K562 (cell line): ENCODE data around the gene ITSN1. TPM values are rescaled to one million over a fixed set of nuclear protein-coding genes. Genes with fewer than 3 reads are reported as not detected.

Source experiments
- ATAC-seq: fragments of 200-7000 bp; cut with Tn5 transposase; 3 replicates; pipeline ENCODE4 v1.9.1; 2020; ENCODE audit warnings: moderate library complexity
- BruUV-seq: library from RNA; stranded (reverse); fragments of 400-500 nt; replicated peaks from 2 replicates; lab custom pipeline; 2021; lab: Mats Ljungman, UMichigan
- CTCF ChIA-PET: fragments of 300-600 bp; formaldehyde crosslinking; extraction: SDS; loops from one replicate; lab custom pipeline; 2021; ENCODE audit warnings: low intra/inter-chr PET ratio; lab: Yijun Ruan, JAX
- POLR2A ChIA-PET: fragments of 300-600, 350-650 bp; sonication (Branson Sonifier 250); formaldehyde crosslinking; extraction: SDS; loops from one replicate; lab custom pipeline; 2021; ENCODE audit warnings: antibody characterized with exemption, inconsistent platforms; lab: Yijun Ruan, JAX
- DNase-seq, 4 experiments: peaks; one replicate each; pipeline versions ENCODE4 v3.0.0 to v3.0.0-alpha.2; 2011 to 2018; ENCODE audit warnings: low spot score in 3 of 4, mixed read lengths in 3 of 4; ENCODE audit errors: extremely low read depth in 1 of 4
- FAIRE-seq: peaks from 2 replicates; lab custom pipeline; 2011; peaks lifted over from hg19 to GRCh38; lab: Jason Lieb, UNC
- H2AFZ ChIP-seq: 2 replicates; pipeline ENCODE4 v1.6.0; 2011; ENCODE audit warnings: low read depth, low read length, control low read depth, inconsistent platforms
- H3K27ac ChIP-seq: fragments of 200-600 bp; 3 replicates; pipeline ENCODE4 v1.8.0; 2011; ENCODE audit warnings: low read depth, mild to moderate bottlenecking, control low read depth, inconsistent platforms, low read length, moderate library complexity, mixed read lengths; ENCODE audit errors: extremely low read depth
- H3K27me3 ChIP-seq, 2 experiments: fragments of 300-600 bp in 1 of 2; 2 replicates in 1 of 2; 3 replicates in 1 of 2; pipeline versions ENCODE4 v1.6.0 to v1.8.0; 2011; ENCODE audit warnings: inconsistent platforms in 2 of 2, low read length in 2 of 2, mild to moderate bottlenecking in 1 of 2, mixed read lengths in 1 of 2, moderate library complexity in 1 of 2; ENCODE audit not compliant: control insufficient read depth in 2 of 2, insufficient read depth in 2 of 2
- H3K36me3 ChIP-seq: fragments of 300-600 bp; 3 replicates; pipeline ENCODE4 v1.8.0; 2011; ENCODE audit warnings: mild to moderate bottlenecking, low read length, inconsistent platforms; ENCODE audit not compliant: control insufficient read depth, insufficient read depth
- H3K4me1 ChIP-seq, 2 experiments: fragments of 200-600 bp in 1 of 2; replicated peaks in 1 of 2; 2 replicates in 1 of 2; 3 replicates in 1 of 2; pipeline versions ENCODE4 v1.5.1 to v1.8.0; 2011; ENCODE audit warnings: inconsistent platforms in 2 of 2, low read length in 2 of 2, mild to moderate bottlenecking in 1 of 2, mixed read lengths in 1 of 2, moderate library complexity in 1 of 2; ENCODE audit not compliant: control insufficient read depth in 2 of 2, insufficient read depth in 2 of 2
- H3K4me2 ChIP-seq: 2 replicates; pipeline ENCODE4 v1.6.1; 2011; ENCODE audit warnings: low read length, control low read depth, inconsistent platforms, mixed read lengths; ENCODE audit not compliant: insufficient read depth
- H3K4me3 ChIP-seq: fragments of 200-600 bp; sonication (generic), shearing (Covaris generic); 2 replicates; pipeline ENCODE4 v1.5.1; 2016; ENCODE audit warnings: control low read depth, inconsistent platforms
- H3K79me2 ChIP-seq: fragments of 200-600 bp; 3 replicates; pipeline ENCODE4 v1.8.0; 2011; ENCODE audit warnings: low read length, inconsistent platforms; ENCODE audit not compliant: control insufficient read depth, insufficient read depth
- H3K9ac ChIP-seq, 2 experiments: 2 replicates each; pipeline versions ENCODE4 v1.6.0 to v1.6.1; 2011; ENCODE audit warnings: low read depth in 2 of 2, low read length in 2 of 2, control low read depth in 1 of 2, inconsistent platforms in 1 of 2, mild to moderate bottlenecking in 1 of 2, mixed read lengths in 1 of 2; ENCODE audit not compliant: insufficient read depth in 1 of 2
- H3K9me1 ChIP-seq: one replicate; pipeline ENCODE4 v1.6.0; 2011; ENCODE audit warnings: inconsistent platforms, mild to moderate bottlenecking, low read length, moderate library complexity; ENCODE audit not compliant: control insufficient read depth, insufficient read depth
- H3K9me3 ChIP-seq: replicated peaks from 2 replicates; pipeline ENCODE4 v1.5.1; 2011; ENCODE audit warnings: low read depth, low read length, inconsistent platforms; ENCODE audit not compliant: control insufficient read depth, insufficient read depth
- H4K20me1 ChIP-seq: replicated peaks from 2 replicates; pipeline ENCODE4 v1.6.1; 2011; ENCODE audit warnings: low read length, inconsistent platforms, mixed read lengths; ENCODE audit not compliant: control insufficient read depth, insufficient read depth
- CTBP1 ChIP-seq: fragments of 450-650 bp; IDR thresholded peaks from 2 replicates; pipeline ENCODE4 v1.6.1; 2016; ENCODE audit warnings: borderline replicate concordance
- FOXA3 ChIP-seq, 2 experiments: fragments of 450-650 bp in 1 of 2; sonication (generic) in 1 of 2; formaldehyde crosslinking; IDR thresholded peaks in 1 of 2; conservative IDR thresholded peaks in 1 of 2; 2 replicates each; pipeline versions ENCODE4 v1.4.0 to v1.8.0; 2020 to 2022; ENCODE audit warnings: mild to moderate bottlenecking in 2 of 2, missing genetic modification reagents in 1 of 2
- ZNF124 ChIP-seq: sonication (generic); formaldehyde crosslinking; IDR thresholded peaks from 2 replicates; pipeline ENCODE4 v1.8.1; 2022; ENCODE audit warnings: missing genetic modification reagents
- ZNF143 ChIP-seq: sonication (generic); formaldehyde crosslinking; IDR thresholded peaks from 2 replicates; pipeline ENCODE4 v1.9.0; 2022; ENCODE audit warnings: mild to moderate bottlenecking, missing genetic modification reagents
- ZNF165 ChIP-seq: fragments of 250-450 bp; sonication (Bioruptor Pico); IDR thresholded peaks from 2 replicates; pipeline ENCODE4 v1.4.0; 2020; ENCODE audit warnings: borderline replicate concordance
- ZNF23 ChIP-seq: fragments of 250-450 bp; sonication (Bioruptor Pico); IDR thresholded peaks from 2 replicates; pipeline ENCODE4 v1.4.0; 2020; ENCODE audit warnings: mild to moderate bottlenecking
- WGBS: fragments of 100-300 bp; shearing (Covaris generic); methylation state at CpG from one replicate; pipeline ENCODE4 v1.1.6; 2016; ENCODE audit warnings: low coverage, mixed read lengths; ENCODE audit not compliant: insufficient coverage; ENCODE audit errors: missing lambda C conversion rate; 5-methylcytosine and 5-hydroxymethylcytosine counted together
- in situ Hi-C: fragments of 300-500 bp; cut with MboI; formaldehyde crosslinking; loops from 4 replicates; pipeline ENCODE4 v1.15.0; 2018; ENCODE audit warnings: inconsistent platforms, mixed read lengths
- intact Hi-C: fragments of 100-400 bp; cut with micrococcal nuclease; formaldehyde crosslinking; loops from 2 replicates; pipeline ENCODE4 v1.14.2; 2022
- polyA plus RNA-seq, 8 experiments: library from polyadenylated mRNA; depleted of rRNA in 4 of 8; stranded (reverse) in 5 of 8; unstranded in 3 of 8; fragments of >200 nt; fragmentation: Nextera tagmentation in 2 of 8; fragmentation: Illumina TruSeq in 1 of 8; extraction: Ambion mirVana in 2 of 8; extraction: Trizol in 1 of 8; gene quantifications; 2 replicates each; pipeline versions ENCODE4 v1.2.1 to v1.2.3, GENCODE V29; 2011 to 2014; ENCODE audit warnings: inconsistent platforms in 1 of 8, missing spikeins in 1 of 8
- total RNA-seq, 7 experiments: library from RNA; depleted of rRNA in 6 of 7; stranded (reverse); fragments of >200 nt in 6 of 7; fragmentation: Illumina TruSeq in 2 of 7; extraction: Trizol in 2 of 7; gene quantifications; 2 replicates each; pipeline versions ENCODE4 v1.2.1 to v1.2.3, GENCODE V29; 2011 to 2021; ENCODE audit warnings: low replicate concordance in 1 of 7
- TF ChIP-seq, protein P1 (sequence below): sonication (generic); formaldehyde crosslinking; IDR thresholded peaks from 2 replicates; pipeline ENCODE4 v1.8.1; 2023; ENCODE audit warnings: mild to moderate bottlenecking, missing genetic modification reagents, moderate library complexity
- TF ChIP-seq, protein P2 (sequence below): sonication (generic); formaldehyde crosslinking; IDR thresholded peaks from 2 replicates; pipeline ENCODE4 v1.9.0; 2022; ENCODE audit warnings: mild to moderate bottlenecking, missing genetic modification reagents
- TF ChIP-seq, protein P3 (sequence below): fragments of 450-650 bp; IDR thresholded peaks from 2 replicates; pipeline ENCODE4 v1.6.1; 2016; ENCODE audit warnings: mild to moderate bottlenecking

Gene ITSN1
- total and polyA plus RNA-seq, 9 of the 15 experiments (the other 6 are each of a cell fraction or from before 2014, with no cell fraction given): 1.1 to 12.6 (median 4.8) TPM

DNA sequence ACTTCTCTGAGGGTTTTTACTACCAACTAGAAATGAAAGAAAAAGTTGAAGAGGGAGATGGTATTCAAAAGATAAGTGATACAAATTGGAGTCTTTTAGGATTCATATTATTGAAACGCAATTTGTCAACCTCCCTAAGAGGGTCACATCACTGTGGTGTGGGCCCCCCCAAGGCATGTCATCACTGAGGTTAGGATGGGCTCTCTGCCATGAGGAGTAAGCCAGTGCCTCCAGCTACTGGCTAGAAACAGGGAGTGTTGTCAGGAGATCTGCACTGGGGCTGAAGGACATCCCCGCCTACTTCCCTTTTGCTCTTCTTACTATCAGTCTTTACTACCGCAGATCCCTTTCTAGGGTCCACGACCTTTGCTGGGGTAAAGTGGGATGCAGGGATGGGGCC lies 25.9 kb downstream of the ITSN1 start:
- CTCF ChIA-PET: no interaction called here
- Histone ChIP-seq H3K9ac (no peak overlapping the region), H2AFZ (no peak overlapping the region), H3K4me2 (no peak overlapping the region), H3K36me3 (no peaks in the 10 kb centered on the region), H3K9me1 (no peaks in the 10 kb centered on the region), H3K79me2 (no peaks in the 10 kb centered on the region), H3K4me1 (no peaks in the 10 kb centered on the region), H3K27me3 (peaks cover 4 to 10% of the 10 kb centered on the region in 2 experiments; a peak in 4 of 5 replicates), H4K20me1 (no peaks in the 10 kb centered on the region), H3K4me3 (no peak overlapping the region), H3K9me3 (no peaks in the 10 kb centered on the region), H3K27ac (no peak overlapping the region)
- TF ChIP-seq, protein P1, sequence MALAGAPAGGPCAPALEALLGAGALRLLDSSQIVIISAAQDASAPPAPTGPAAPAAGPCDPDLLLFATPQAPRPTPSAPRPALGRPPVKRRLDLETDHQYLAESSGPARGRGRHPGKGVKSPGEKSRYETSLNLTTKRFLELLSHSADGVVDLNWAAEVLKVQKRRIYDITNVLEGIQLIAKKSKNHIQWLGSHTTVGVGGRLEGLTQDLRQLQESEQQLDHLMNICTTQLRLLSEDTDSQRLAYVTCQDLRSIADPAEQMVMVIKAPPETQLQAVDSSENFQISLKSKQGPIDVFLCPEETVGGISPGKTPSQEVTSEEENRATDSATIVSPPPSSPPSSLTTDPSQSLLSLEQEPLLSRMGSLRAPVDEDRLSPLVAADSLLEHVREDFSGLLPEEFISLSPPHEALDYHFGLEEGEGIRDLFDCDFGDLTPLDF (CRISPR knock-in tag): no peak
- peak; percentile 24; the same call in 1 of the 2 replicates for TF ChIP-seq CTBP1
- POLR2A ChIA-PET: interaction anchor here (0.8 kb wide), 1 partner anchor 82 kb away, joined by 3 read pairs; no protein-coding TSS in a partner anchor
- DNase-seq (peak in 1 of 4 experiments; percentile 26), ATAC-seq (peak; percentile 36; the same call in 1 of the 3 replicates), FAIRE-seq (no peak)
- intact Hi-C loops (no loop called here), in situ Hi-C loops (no loop called here)
- BruUV-seq: no TSS peak
- WGBS: 2% methylated on average over 4 of the region's 4 CpGs

DNA sequence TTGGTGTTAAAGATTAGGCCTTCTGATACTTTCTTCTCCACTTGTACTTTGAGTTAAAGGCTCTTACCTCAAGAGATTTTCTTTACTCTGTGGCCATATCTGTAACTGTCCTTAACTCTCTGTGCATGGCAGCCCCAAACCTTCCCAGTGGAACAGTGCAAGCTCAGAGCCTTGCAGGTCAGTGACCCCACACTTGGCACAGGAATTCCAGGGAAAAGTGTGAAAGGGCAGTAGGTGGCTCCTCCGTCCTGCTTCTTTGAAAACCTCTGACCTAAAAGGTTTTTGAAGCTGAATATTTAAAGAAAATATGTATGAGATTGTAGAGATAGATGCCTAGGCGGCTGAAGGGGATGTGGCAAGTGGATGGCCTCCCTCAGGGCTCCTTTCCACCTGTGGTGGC lies 26.3 kb downstream of the ITSN1 start:
- Histone ChIP-seq H3K9ac (no peak overlapping the region), H3K36me3 (no peaks in the 10 kb centered on the region), H3K79me2 (no peaks in the 10 kb centered on the region), H3K27me3 (peaks cover 4 to 10% of the 10 kb centered on the region in 2 experiments; a peak in 4 of 5 replicates), H2AFZ (no peak overlapping the region), H3K4me2 (no peak overlapping the region), H3K9me1 (no peaks in the 10 kb centered on the region), H3K4me3 (no peak overlapping the region), H3K9me3 (no peaks in the 10 kb centered on the region), H3K27ac (no peak overlapping the region), H4K20me1 (no peaks in the 10 kb centered on the region), H3K4me1 (no peaks in the 10 kb centered on the region)
- POLR2A ChIA-PET: no interaction called here
- 14% methylated on average over 2 of the region's 2 CpGs for WGBS
- no peak for FAIRE-seq
- CTCF ChIA-PET: no interaction called here
- in situ Hi-C loops (no loop called here), intact Hi-C loops (no loop called here)
- BruUV-seq: no TSS peak
- no peak for DNase-seq
- ATAC-seq: peak; percentile 22; the same call in 1 of the 3 replicates
- TF ChIP-seq ZNF23 (CRISPR knock-in tag) (no peak), ZNF165 (CRISPR knock-in tag) (no peak), ZNF124 (no peak), FOXA3 (CRISPR knock-in tag; conservative IDR thresholded peaks at IDR 0.05 in 1 of 2, IDR thresholded peaks at IDR 0.05 in 1 of 2) (no peak), ZNF143 (CRISPR knock-in tag) (no peak)
- TF ChIP-seq, protein P2, sequence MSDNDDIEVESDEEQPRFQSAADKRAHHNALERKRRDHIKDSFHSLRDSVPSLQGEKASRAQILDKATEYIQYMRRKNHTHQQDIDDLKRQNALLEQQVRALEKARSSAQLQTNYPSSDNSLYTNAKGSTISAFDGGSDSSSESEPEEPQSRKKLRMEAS: no peak
- TF ChIP-seq, protein P3, sequence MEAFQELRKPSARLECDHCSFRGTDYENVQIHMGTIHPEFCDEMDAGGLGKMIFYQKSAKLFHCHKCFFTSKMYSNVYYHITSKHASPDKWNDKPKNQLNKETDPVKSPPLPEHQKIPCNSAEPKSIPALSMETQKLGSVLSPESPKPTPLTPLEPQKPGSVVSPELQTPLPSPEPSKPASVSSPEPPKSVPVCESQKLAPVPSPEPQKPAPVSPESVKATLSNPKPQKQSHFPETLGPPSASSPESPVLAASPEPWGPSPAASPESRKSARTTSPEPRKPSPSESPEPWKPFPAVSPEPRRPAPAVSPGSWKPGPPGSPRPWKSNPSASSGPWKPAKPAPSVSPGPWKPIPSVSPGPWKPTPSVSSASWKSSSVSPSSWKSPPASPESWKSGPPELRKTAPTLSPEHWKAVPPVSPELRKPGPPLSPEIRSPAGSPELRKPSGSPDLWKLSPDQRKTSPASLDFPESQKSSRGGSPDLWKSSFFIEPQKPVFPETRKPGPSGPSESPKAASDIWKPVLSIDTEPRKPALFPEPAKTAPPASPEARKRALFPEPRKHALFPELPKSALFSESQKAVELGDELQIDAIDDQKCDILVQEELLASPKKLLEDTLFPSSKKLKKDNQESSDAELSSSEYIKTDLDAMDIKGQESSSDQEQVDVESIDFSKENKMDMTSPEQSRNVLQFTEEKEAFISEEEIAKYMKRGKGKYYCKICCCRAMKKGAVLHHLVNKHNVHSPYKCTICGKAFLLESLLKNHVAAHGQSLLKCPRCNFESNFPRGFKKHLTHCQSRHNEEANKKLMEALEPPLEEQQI: no peak
